ENCODE data around the gene SETBP1. TPM values are rescaled to one million over a fixed set of nuclear protein-coding genes. Genes with fewer than 3 reads are reported as not detected.

Gene SETBP1
- total RNA-seq, 1 experiment from 2014 or later, result 4.0 TPM

- Mint-ChIP-seq H3K36me3 (ENCODE audit: insufficient read depth, unreplicated experiment) (peaks cover 4% of the 10 kb centered on the region), H3K9me3 (ENCODE audit: unreplicated experiment) (no peaks in the 10 kb centered on the region), H3K4me1 (ENCODE audit: low read depth, unreplicated experiment) (no peaks in the 10 kb centered on the region), H3K27me3 (ENCODE audit: insufficient read depth, unreplicated experiment) (no peaks in the 10 kb centered on the region), H3K27ac (ENCODE audit: unreplicated experiment) (no peak overlapping the region), H3K4me3 (ENCODE audit: unreplicated experiment) (no peak overlapping the region)
- H3K27me3 ChIP-seq (replicated peaks; ENCODE audit: control insufficient read depth, insufficient read depth, low read length), result no peaks in the 10 kb centered on the region
- intact Hi-C loops (cut with micrococcal nuclease; ENCODE audit: unreplicated experiment), result no loop called here
- no peak overlapping the region for H3K4me3 ChIP-seq (ENCODE audit: low read depth, low read length)
- no peaks in the 10 kb centered on the region for H3K36me3 ChIP-seq (ENCODE audit: control insufficient read depth, insufficient read depth, low read length)
- no peak for TF ChIP-seq CTCF (IDR thresholded peaks at IDR 0.05; ENCODE audit: insufficient read depth in 1 of 2, low read depth in 1 of 2, low read length in 1 of 2, severe bottlenecking in 1 of 2, unreplicated experiment in 1 of 2)
- CTCF ChIA-PET, result no interaction called here
- no peaks in the 10 kb centered on the region for H3K4me1 ChIP-seq
- H3K9me3 ChIP-seq, result no peaks in the 10 kb centered on the region
- POLR2A ChIA-PET, result no interaction called here
- DNase-seq, result no peak
- BruUV-seq (replicated peaks), result no TSS peak
Observed at GRCh38 chr18:44712025-44712424, 31.3 kb downstream of the SETBP1 start.

GRCh38 chr18:44713435-44713834 lies 32.7 kb downstream of the SETBP1 start:
- Histone ChIP-seq H3K4me3 (ENCODE audit: low read depth, low read length) (no peak overlapping the region), H3K36me3 (ENCODE audit: control insufficient read depth, insufficient read depth, low read length) (no peaks in the 10 kb centered on the region), H3K9me3 (no peaks in the 10 kb centered on the region), H3K4me1 (no peaks in the 10 kb centered on the region), H3K27me3 (replicated peaks; ENCODE audit: control insufficient read depth, insufficient read depth, low read length) (no peaks in the 10 kb centered on the region)
- no peak overlapping the region for H3K27ac Mint-ChIP-seq (ENCODE audit: unreplicated experiment)
- no peaks in the 10 kb centered on the region for H3K9me3 Mint-ChIP-seq (ENCODE audit: unreplicated experiment)
- H3K4me1 Mint-ChIP-seq (ENCODE audit: low read depth, unreplicated experiment), result no peaks in the 10 kb centered on the region
- H3K27me3 Mint-ChIP-seq (ENCODE audit: insufficient read depth, unreplicated experiment), result no peaks in the 10 kb centered on the region
- DNase-seq, result no peak
- no peak for TF ChIP-seq CTCF (IDR thresholded peaks at IDR 0.05; ENCODE audit: insufficient read depth in 1 of 2, low read depth in 1 of 2, low read length in 1 of 2, severe bottlenecking in 1 of 2, unreplicated experiment in 1 of 2)
- intact Hi-C loops (cut with micrococcal nuclease; ENCODE audit: unreplicated experiment), result no loop called here
- H3K4me3 Mint-ChIP-seq (ENCODE audit: unreplicated experiment), result no peak overlapping the region
- ChIA-PET CTCF (no interaction called here), POLR2A (no interaction called here)
- no TSS peak for BruUV-seq (replicated peaks)
- H3K36me3 Mint-ChIP-seq (ENCODE audit: insufficient read depth, unreplicated experiment), result peaks cover 4% of the 10 kb centered on the region

GRCh38 chr18:44714376-44714775 lies 33.7 kb downstream of the SETBP1 start:
- Histone ChIP-seq H3K4me3 (ENCODE audit: low read depth, low read length) (no peak overlapping the region), H3K36me3 (ENCODE audit: control insufficient read depth, insufficient read depth, low read length) (no peaks in the 10 kb centered on the region), H3K9me3 (no peaks in the 10 kb centered on the region), H3K27me3 (replicated peaks; ENCODE audit: control insufficient read depth, insufficient read depth, low read length) (no peaks in the 10 kb centered on the region), H3K4me1 (no peaks in the 10 kb centered on the region)
- Mint-ChIP-seq H3K4me1 (ENCODE audit: low read depth, unreplicated experiment) (no peaks in the 10 kb centered on the region), H3K36me3 (ENCODE audit: insufficient read depth, unreplicated experiment) (peaks cover 4% of the 10 kb centered on the region), H3K4me3 (ENCODE audit: unreplicated experiment) (no peak overlapping the region), H3K27ac (ENCODE audit: unreplicated experiment) (no peak overlapping the region), H3K9me3 (ENCODE audit: unreplicated experiment) (no peaks in the 10 kb centered on the region), H3K27me3 (ENCODE audit: insufficient read depth, unreplicated experiment) (no peaks in the 10 kb centered on the region)
- CTCF ChIA-PET, result no interaction called here
- no peak for DNase-seq
- POLR2A ChIA-PET, result no interaction called here
- TF ChIP-seq CTCF (IDR thresholded peaks at IDR 0.05; ENCODE audit: insufficient read depth in 1 of 2, low read depth in 1 of 2, low read length in 1 of 2, severe bottlenecking in 1 of 2, unreplicated experiment in 1 of 2), result no peak
- intact Hi-C loops (cut with micrococcal nuclease; ENCODE audit: unreplicated experiment), result no loop called here
- no TSS peak for BruUV-seq (replicated peaks)
